DOHH2 (cell line): Measurements from ENCODE around the gene EPB41.

Experiments used
- H3F3A ChIP-seq: fragments of 200-600 bp; sonication (generic), shearing (Covaris generic); 2 replicates; pipeline ENCODE4 v1.6.0; 2016; ENCODE audit warnings: antibody characterized with exemption, mild to moderate bottlenecking; ENCODE audit not compliant: control insufficient read depth, insufficient read depth
- H3K27ac ChIP-seq: fragments of 200-600 bp; sonication (generic); 2 replicates; pipeline ENCODE4 v1.5.1; 2014; ENCODE audit warnings: low read depth, mild to moderate bottlenecking, low read length, moderate library complexity
- H3K27me3 ChIP-seq: fragments of 200-600 bp; sonication (generic); 2 replicates; pipeline ENCODE4 v1.6.1; 2014; ENCODE audit warnings: mild to moderate bottlenecking, low read length, mixed read lengths; ENCODE audit not compliant: control insufficient read depth
- H3K36me3 ChIP-seq: fragments of 200-600 bp; sonication (generic); 2 replicates; pipeline ENCODE4 v1.6.1; 2014; ENCODE audit warnings: mild to moderate bottlenecking, low read length, moderate library complexity, mixed read lengths; ENCODE audit not compliant: control insufficient read depth
- H3K4me1 ChIP-seq: fragments of 200-600 bp; sonication (generic); 2 replicates; pipeline ENCODE4 v1.6.1; 2014; ENCODE audit warnings: mild to moderate bottlenecking, low read length, mixed read lengths; ENCODE audit not compliant: control insufficient read depth
- H3K4me2 ChIP-seq: fragments of 200-600 bp; sonication (generic); 2 replicates; pipeline ENCODE4 v1.6.0; 2014; ENCODE audit warnings: mild to moderate bottlenecking, low read length, moderate library complexity
- H3K4me3 ChIP-seq: fragments of 200-600 bp; sonication (generic); 2 replicates; pipeline ENCODE4 v1.5.1; 2014; ENCODE audit warnings: mild to moderate bottlenecking, low read length, mixed read lengths
- H3K79me2 ChIP-seq: fragments of 200-600 bp; sonication (generic); 2 replicates; pipeline ENCODE4 v1.6.1; 2014; ENCODE audit warnings: mild to moderate bottlenecking, low read length, mixed read lengths; ENCODE audit not compliant: control insufficient read depth
- H3K9me2 ChIP-seq: fragments of 200-600 bp; sonication (generic); replicated peaks from 2 replicates; pipeline ENCODE4 v1.6.1; 2014; ENCODE audit warnings: mild to moderate bottlenecking, low read length, mixed read lengths; ENCODE audit not compliant: control insufficient read depth
- H3K9me3 ChIP-seq: fragments of 200-600 bp; sonication (generic); 2 replicates; pipeline ENCODE4 v1.6.1; 2014; ENCODE audit warnings: antibody characterized with exemption, low read length, mixed read lengths; ENCODE audit not compliant: control insufficient read depth, insufficient read depth
- H4K20me1 ChIP-seq: fragments of 200-600 bp; sonication (generic); 2 replicates; pipeline ENCODE4 v1.6.0; 2014; ENCODE audit warnings: low read depth, mild to moderate bottlenecking, antibody characterized with exemption, low read length, moderate library complexity; ENCODE audit not compliant: control insufficient read depth, insufficient read depth
- EZH2phosphoT487 ChIP-seq: fragments of 200-600 bp; sonication (generic); IDR thresholded peaks from 2 replicates; pipeline ENCODE4 v1.6.1; 2017; ENCODE audit warnings: borderline replicate concordance, mild to moderate bottlenecking, antibody characterized with exemption, low read length, moderate library complexity, mixed read lengths
- TF ChIP-seq, protein P1 (sequence below): fragments of 200-600 bp; sonication (generic); IDR thresholded peaks from one replicate; pipeline ENCODE4 v1.5.1; 2014; ENCODE audit warnings: antibody characterized with exemption, mild to moderate bottlenecking, low read depth, low read length; ENCODE audit not compliant: poor library complexity, severe bottlenecking

Gene EPB41

GRCh38 chr1:28927648-28928313 lies 13.4 kb downstream of the EPB41 start:
- Histone ChIP-seq H3K4me2 (peak overlapping the region; percentile 63), H4K20me1 (peaks cover 7% of the 10 kb centered on the region), H3K27ac (peak overlapping the region; percentile 65), H3K27me3 (no peaks in the 10 kb centered on the region), H3F3A (peaks cover 21% of the 10 kb centered on the region), H3K9me3 (no peaks in the 10 kb centered on the region), H3K4me1 (peaks cover 34% of the 10 kb centered on the region), H3K36me3 (no peaks in the 10 kb centered on the region), H3K79me2 (peaks cover 68% of the 10 kb centered on the region), H3K4me3 (peak overlapping the region; percentile 39), H3K9me2 (no peaks in the 10 kb centered on the region)
- TF ChIP-seq, protein P1, sequence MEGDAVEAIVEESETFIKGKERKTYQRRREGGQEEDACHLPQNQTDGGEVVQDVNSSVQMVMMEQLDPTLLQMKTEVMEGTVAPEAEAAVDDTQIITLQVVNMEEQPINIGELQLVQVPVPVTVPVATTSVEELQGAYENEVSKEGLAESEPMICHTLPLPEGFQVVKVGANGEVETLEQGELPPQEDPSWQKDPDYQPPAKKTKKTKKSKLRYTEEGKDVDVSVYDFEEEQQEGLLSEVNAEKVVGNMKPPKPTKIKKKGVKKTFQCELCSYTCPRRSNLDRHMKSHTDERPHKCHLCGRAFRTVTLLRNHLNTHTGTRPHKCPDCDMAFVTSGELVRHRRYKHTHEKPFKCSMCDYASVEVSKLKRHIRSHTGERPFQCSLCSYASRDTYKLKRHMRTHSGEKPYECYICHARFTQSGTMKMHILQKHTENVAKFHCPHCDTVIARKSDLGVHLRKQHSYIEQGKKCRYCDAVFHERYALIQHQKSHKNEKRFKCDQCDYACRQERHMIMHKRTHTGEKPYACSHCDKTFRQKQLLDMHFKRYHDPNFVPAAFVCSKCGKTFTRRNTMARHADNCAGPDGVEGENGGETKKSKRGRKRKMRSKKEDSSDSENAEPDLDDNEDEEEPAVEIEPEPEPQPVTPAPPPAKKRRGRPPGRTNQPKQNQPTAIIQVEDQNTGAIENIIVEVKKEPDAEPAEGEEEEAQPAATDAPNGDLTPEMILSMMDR = no peak
- TF ChIP-seq EZH2phosphoT487 = no peak

DNA sequence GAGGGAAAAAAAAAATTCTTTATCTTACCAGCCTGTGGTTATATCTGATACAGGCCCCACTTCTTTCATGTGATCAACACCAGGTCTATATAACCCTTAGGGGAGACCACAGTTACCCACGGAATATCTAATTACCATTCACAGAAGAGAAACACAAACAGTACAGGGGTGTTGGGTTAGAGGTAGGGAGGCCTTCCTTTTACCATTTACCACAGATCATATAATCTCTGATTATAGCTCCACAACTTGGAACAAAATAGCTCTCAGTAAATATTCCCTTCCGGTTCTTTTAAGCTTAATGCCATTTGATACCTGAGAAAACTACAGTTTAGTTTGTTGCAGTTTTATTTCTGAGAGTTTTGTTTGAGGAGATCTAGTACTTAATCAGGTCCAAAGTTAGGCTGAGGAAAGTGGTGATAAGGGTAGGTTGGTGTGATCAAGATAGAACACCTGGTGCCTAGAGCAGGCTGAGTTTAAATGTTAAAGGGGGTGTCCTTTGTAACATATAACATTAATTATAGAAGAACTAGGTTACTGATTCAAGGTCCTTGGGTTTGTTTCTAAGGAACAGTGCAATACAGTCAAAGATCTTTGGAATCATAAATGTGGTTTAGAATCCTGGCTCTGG lies 14.1 kb downstream of the EPB41 start:
- Histone ChIP-seq H3K9me2 (no peaks in the 10 kb centered on the region), H4K20me1 (peaks cover 8% of the 10 kb centered on the region), H3K4me1 (peaks cover 34% of the 10 kb centered on the region), H3F3A (peaks cover 21% of the 10 kb centered on the region), H3K36me3 (no peaks in the 10 kb centered on the region), H3K27ac (peak overlapping the region; percentile 65), H3K9me3 (no peaks in the 10 kb centered on the region), H3K27me3 (no peaks in the 10 kb centered on the region), H3K4me2 (peak overlapping the region; percentile 63), H3K4me3 (peak overlapping the region; percentile 35; the same call in 1 of the 2 replicates), H3K79me2 (peaks cover 71% of the 10 kb centered on the region)
- TF ChIP-seq EZH2phosphoT487 = no peak
- TF ChIP-seq, protein P1 = no peak

DNA sequence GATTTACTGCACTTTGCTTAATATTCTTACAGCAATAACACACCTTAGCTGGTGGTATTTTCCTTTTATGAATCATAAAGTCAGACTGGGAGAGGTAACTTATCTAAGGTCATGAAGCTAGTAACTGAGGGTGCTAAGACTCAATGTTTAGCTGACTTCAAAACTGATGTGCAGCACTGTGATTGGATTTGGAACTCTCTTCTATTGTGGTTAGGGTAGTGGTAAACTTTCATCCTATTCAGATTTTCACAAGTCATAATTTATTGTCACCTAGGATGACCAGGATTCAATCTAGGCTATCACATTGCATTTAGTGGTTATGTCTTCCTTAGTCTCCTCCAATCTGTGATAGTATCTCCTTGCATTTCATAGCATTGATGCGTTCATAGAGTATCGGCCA lies 18.9 kb downstream of the EPB41 start:
- H3K36me3 ChIP-seq = no peaks in the 10 kb centered on the region
- TF ChIP-seq EZH2phosphoT487 = no peak
- TF ChIP-seq, protein P1 = no peak
- peaks cover 80% of the 10 kb centered on the region for H3K79me2 ChIP-seq
- no peaks in the 10 kb centered on the region for H3K9me2 ChIP-seq
- H3F3A ChIP-seq = peaks cover 3% of the 10 kb centered on the region; the same call in 1 of the 2 replicates
- H3K27me3 ChIP-seq = no peaks in the 10 kb centered on the region
- peaks cover 10% of the 10 kb centered on the region for H4K20me1 ChIP-seq
- no peak overlapping the region for H3K4me3 ChIP-seq
- H3K4me1 ChIP-seq = peaks cover 7% of the 10 kb centered on the region
- H3K27ac ChIP-seq = no peak overlapping the region
- no peaks in the 10 kb centered on the region for H3K9me3 ChIP-seq
- no peak overlapping the region for H3K4me2 ChIP-seq
